HUES64 (cell line): ENCODE data around the gene SMNDC1.

Experiments used
- H3K27ac ChIP-seq: 2 replicates; pipeline ENCODE4 v1.7.0; 2013; ENCODE audit warnings: low read depth, low read length, inconsistent platforms
- H3K27me3 ChIP-seq: 2 replicates; pipeline ENCODE4 v1.6.1; 2013; ENCODE audit warnings: mild to moderate bottlenecking, low read length; ENCODE audit not compliant: insufficient read depth
- H3K36me3 ChIP-seq: 2 replicates; pipeline ENCODE4 v1.6.1; 2013; ENCODE audit warnings: mild to moderate bottlenecking, low read length; ENCODE audit not compliant: insufficient read depth
- H3K4me1 ChIP-seq: 2 replicates; pipeline ENCODE4 v1.6.1; 2013; ENCODE audit warnings: mild to moderate bottlenecking, low read length, moderate library complexity; ENCODE audit not compliant: insufficient read depth
- H3K4me3 ChIP-seq: 2 replicates; pipeline ENCODE4 v1.5.1; 2013; ENCODE audit warnings: mild to moderate bottlenecking, low read length, moderate library complexity
- H3K9ac ChIP-seq: 2 replicates; pipeline ENCODE4 v1.6.1; 2013; ENCODE audit warnings: mild to moderate bottlenecking, low read depth, low read length
- H3K9me3 ChIP-seq: 2 replicates; pipeline ENCODE4 v1.6.1; 2013; ENCODE audit warnings: low read depth, low read length; ENCODE audit not compliant: insufficient read depth
- WGBS: fragments of 150-250, 120-280 bp; methylation state at CpG from one replicate; pipeline ENCODE4 v1.1.7; 2013; ENCODE audit warnings: missing lambda C conversion rate; 5-methylcytosine and 5-hydroxymethylcytosine counted together

Gene SMNDC1

GRCh38 chr10:110326351-110327032 is 21.8 kb upstream of the SMNDC1 start:
- no peaks in the 10 kb centered on the region for H3K27me3 ChIP-seq
- 85% methylated on average over 4 of the region's 4 CpGs for WGBS
- no peak overlapping the region for H3K4me3 ChIP-seq
- H3K36me3 ChIP-seq, result no peaks in the 10 kb centered on the region
- no peak overlapping the region for H3K9ac ChIP-seq
- peaks cover 27% of the 10 kb centered on the region for H3K9me3 ChIP-seq
- H3K27ac ChIP-seq, result no peak overlapping the region
- H3K4me1 ChIP-seq, result no peaks in the 10 kb centered on the region

GRCh38 chr10:110324805-110325280 is 20.1 kb upstream of the SMNDC1 start:
- 90% methylated on average over 3 of the region's 3 CpGs for WGBS
- Histone ChIP-seq H3K4me3 (no peak overlapping the region), H3K27ac (no peak overlapping the region), H3K36me3 (no peaks in the 10 kb centered on the region), H3K4me1 (no peaks in the 10 kb centered on the region), H3K9ac (no peak overlapping the region), H3K9me3 (peaks cover 12% of the 10 kb centered on the region), H3K27me3 (no peaks in the 10 kb centered on the region)

- Histone ChIP-seq H3K4me3 (no peak overlapping the region), H3K27me3 (no peaks in the 10 kb centered on the region), H3K36me3 (no peaks in the 10 kb centered on the region), H3K9me3 (peaks cover 7% of the 10 kb centered on the region), H3K27ac (no peak overlapping the region), H3K9ac (no peak overlapping the region), H3K4me1 (0 out of 2 replicates have a peak, but pooled peaks cover 4% of the 10 kb centered on the region)
- 89% methylated on average over 5 of the region's 5 CpGs for WGBS
Observed at GRCh38 chr10:110324201-110324804, 19.6 kb upstream of the SMNDC1 start.

- Histone ChIP-seq H3K4me3 (no peak overlapping the region), H3K36me3 (no peaks in the 10 kb centered on the region), H3K27me3 (no peaks in the 10 kb centered on the region), H3K9me3 (peaks cover 1% of the 10 kb centered on the region), H3K9ac (no peak overlapping the region), H3K27ac (no peak overlapping the region), H3K4me1 (0 out of 2 replicates have a peak, but pooled peaks cover 4% of the 10 kb centered on the region)
- WGBS, result 84% methylated on average over 1 of the region's 2 CpGs
Observed at GRCh38 chr10:110323503-110323902, 18.8 kb upstream of the SMNDC1 start.

GRCh38 chr10:110321869-110322620 is 17.3 kb upstream of the SMNDC1 start:
- WGBS, result 92% methylated on average over 6 of the region's 6 CpGs
- no peak overlapping the region for H3K27ac ChIP-seq

GRCh38 chr10:110317866-110318850 is 13.4 kb upstream of the SMNDC1 start:
- Histone ChIP-seq H3K9ac (no peak overlapping the region), H3K27me3 (no peaks in the 10 kb centered on the region), H3K4me3 (no peak overlapping the region), H3K27ac (no peak overlapping the region), H3K9me3 (no peaks in the 10 kb centered on the region; the same call in 1 of the 2 replicates), H3K4me1 (0 out of 2 replicates have a peak, but pooled peaks cover 4% of the 10 kb centered on the region), H3K36me3 (no peaks in the 10 kb centered on the region)
- WGBS, result 91% methylated on average over 15 of the region's 15 CpGs

More at GRCh38 chr10:110321869-110322620, 17.3 kb upstream of the SMNDC1 start:
- H3K4me3 ChIP-seq, result no peak overlapping the region
- no peaks in the 10 kb centered on the region; the same call in 1 of the 2 replicates for H3K9me3 ChIP-seq
- no peak overlapping the region for H3K9ac ChIP-seq
- H3K36me3 ChIP-seq, result no peaks in the 10 kb centered on the region
- H3K27me3 ChIP-seq, result no peaks in the 10 kb centered on the region
- 0 out of 2 replicates have a peak, but pooled peaks cover 4% of the 10 kb centered on the region for H3K4me1 ChIP-seq

GRCh38 chr10:110313674-110314073 is 9.0 kb upstream of the SMNDC1 start:
- Histone ChIP-seq H3K9me3 (no peaks in the 10 kb centered on the region), H3K27ac (no peak overlapping the region), H3K4me3 (no peak overlapping the region), H3K4me1 (peaks cover 8% of the 10 kb centered on the region; the same call in 1 of the 2 replicates), H3K36me3 (no peaks in the 10 kb centered on the region), H3K9ac (no peak overlapping the region), H3K27me3 (no peaks in the 10 kb centered on the region)
- 87% methylated on average over 2 of the region's 2 CpGs for WGBS

GRCh38 chr10:110312206-110312605 is 7.5 kb upstream of the SMNDC1 start:
- Histone ChIP-seq H3K4me1 (peaks cover 8% of the 10 kb centered on the region; the same call in 1 of the 2 replicates), H3K9me3 (no peaks in the 10 kb centered on the region), H3K9ac (no peak overlapping the region), H3K4me3 (no peak overlapping the region), H3K27ac (no peak overlapping the region), H3K27me3 (no peaks in the 10 kb centered on the region), H3K36me3 (no peaks in the 10 kb centered on the region)
- 85% methylated on average over 2 of the region's 2 CpGs for WGBS

- H3K4me1 ChIP-seq, result peaks cover 8% of the 10 kb centered on the region
- WGBS, result 0% methylated on average over 1 of the region's 3 CpGs
- no peak overlapping the region for H3K27ac ChIP-seq
- H3K27me3 ChIP-seq, result no peaks in the 10 kb centered on the region
- H3K36me3 ChIP-seq, result no peaks in the 10 kb centered on the region
- H3K4me3 ChIP-seq, result no peak overlapping the region
- no peaks in the 10 kb centered on the region for H3K9me3 ChIP-seq
- no peak overlapping the region for H3K9ac ChIP-seq
Observed at GRCh38 chr10:110311357-110311949, 6.7 kb upstream of the SMNDC1 start.

GRCh38 chr10:110310741-110311140 is 6.0 kb upstream of the SMNDC1 start:
- 73% methylated on average over 3 of the region's 3 CpGs for WGBS
- Histone ChIP-seq H3K9ac (no peak overlapping the region), H3K9me3 (no peaks in the 10 kb centered on the region), H3K4me3 (no peak overlapping the region), H3K27ac (no peak overlapping the region), H3K36me3 (no peaks in the 10 kb centered on the region), H3K4me1 (peaks cover 11% of the 10 kb centered on the region), H3K27me3 (no peaks in the 10 kb centered on the region)
